GM20000 (cell line): ENCODE data around the gene SEZ6L.

Source experiments
- DNase-seq: peaks from one replicate; pipeline ENCODE4 v3.0.0; 2012; ENCODE audit warnings: low spot score
- TF ChIP-seq, protein P1 (sequence below): IDR thresholded peaks from 2 replicates; pipeline ENCODE4 v1.5.1; 2012; ENCODE audit warnings: mild to moderate bottlenecking, control low read depth; ENCODE audit errors: extremely low read depth, missing control alignments

The SEZ6L gene

GRCh38 chr22:26135806-26136205 lies 33.5 kb upstream of the SEZ6L start:
- no peak for DNase-seq
- TF ChIP-seq, protein P1, sequence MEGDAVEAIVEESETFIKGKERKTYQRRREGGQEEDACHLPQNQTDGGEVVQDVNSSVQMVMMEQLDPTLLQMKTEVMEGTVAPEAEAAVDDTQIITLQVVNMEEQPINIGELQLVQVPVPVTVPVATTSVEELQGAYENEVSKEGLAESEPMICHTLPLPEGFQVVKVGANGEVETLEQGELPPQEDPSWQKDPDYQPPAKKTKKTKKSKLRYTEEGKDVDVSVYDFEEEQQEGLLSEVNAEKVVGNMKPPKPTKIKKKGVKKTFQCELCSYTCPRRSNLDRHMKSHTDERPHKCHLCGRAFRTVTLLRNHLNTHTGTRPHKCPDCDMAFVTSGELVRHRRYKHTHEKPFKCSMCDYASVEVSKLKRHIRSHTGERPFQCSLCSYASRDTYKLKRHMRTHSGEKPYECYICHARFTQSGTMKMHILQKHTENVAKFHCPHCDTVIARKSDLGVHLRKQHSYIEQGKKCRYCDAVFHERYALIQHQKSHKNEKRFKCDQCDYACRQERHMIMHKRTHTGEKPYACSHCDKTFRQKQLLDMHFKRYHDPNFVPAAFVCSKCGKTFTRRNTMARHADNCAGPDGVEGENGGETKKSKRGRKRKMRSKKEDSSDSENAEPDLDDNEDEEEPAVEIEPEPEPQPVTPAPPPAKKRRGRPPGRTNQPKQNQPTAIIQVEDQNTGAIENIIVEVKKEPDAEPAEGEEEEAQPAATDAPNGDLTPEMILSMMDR, result no peak

DNA sequence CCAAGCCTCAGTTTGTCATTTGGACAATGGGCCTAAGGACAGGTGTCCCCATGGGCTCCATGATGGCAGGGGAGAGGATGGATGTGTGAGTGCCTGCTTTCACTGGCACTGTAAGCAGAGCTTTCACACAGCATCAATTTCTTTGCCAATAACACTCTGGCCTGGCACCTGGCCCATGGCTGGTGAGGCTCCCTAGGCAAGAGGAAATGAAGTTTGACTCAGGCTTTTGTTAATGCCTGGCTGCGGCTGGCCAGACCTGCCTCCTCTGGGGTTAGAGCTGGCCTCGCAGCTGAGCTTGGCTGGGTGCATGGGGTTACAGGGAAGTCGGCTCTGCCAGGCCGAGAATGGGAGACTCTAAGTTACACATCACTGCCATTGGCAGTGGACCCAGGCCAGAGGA lies 30.0 kb upstream of the SEZ6L start:
- TF ChIP-seq, protein P1, result no peak
- no peak for DNase-seq

- TF ChIP-seq, protein P1, result no peak
- no peak for DNase-seq
These were observed 27.4 kb upstream of the SEZ6L start for GRCh38 chr22:26141831-26142230.

DNA sequence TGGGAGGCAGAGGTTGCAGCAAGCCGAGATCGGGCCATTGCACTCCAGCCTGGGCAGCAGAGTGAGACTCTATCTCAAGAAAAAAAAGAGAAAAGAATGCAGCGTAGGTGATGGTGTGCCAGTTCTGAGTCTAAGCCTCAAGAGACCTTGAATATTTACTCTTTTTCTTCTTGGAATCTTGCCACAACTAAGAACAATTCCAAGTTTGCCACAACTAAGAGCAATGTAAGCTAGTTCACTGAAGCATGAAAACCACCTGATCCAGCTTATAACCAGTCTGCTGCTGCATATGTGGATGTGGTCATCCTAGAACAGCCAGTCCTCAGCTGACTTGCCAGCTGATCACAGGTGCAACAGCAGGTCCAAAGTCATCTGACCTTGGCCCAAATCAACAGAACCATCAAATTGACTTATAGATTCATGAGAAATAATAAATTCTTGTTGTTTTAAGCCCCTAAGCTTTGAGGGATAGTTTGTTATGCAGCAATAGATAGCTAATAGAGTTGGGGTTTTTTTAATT lies 25.4 kb upstream of the SEZ6L start:
- no peak for DNase-seq
- TF ChIP-seq, protein P1, result no peak

DNA sequence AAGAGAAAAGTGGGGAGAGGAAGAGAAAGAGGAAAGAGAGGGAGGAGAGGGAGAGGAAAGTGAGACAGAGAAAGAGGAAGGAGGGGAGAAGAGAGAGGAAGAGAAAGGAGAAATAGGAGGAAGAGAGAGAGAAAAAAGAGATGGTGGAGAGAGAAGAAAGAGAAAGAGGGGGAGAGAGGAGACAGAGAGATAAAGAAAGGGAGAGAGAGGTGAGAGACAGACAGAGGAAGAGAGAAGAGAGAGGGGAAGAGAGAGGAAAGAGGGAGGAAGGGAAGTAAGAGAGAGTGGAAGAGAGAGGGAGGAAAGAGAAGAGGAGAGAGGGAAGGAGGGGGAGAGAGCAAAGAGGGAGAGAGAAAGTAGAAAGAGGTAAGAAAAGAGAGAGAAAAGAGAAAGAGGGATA lies 9.4 kb upstream of the SEZ6L start:
- TF ChIP-seq, protein P1, result no peak

GRCh38 chr22:26161746-26162145 lies 7.5 kb upstream of the SEZ6L start:
- TF ChIP-seq, protein P1, result no peak
- no peak for DNase-seq

More for the DNA sequence above, 9.4 kb upstream of the SEZ6L start:
- DNase-seq, result no peak

DNA sequence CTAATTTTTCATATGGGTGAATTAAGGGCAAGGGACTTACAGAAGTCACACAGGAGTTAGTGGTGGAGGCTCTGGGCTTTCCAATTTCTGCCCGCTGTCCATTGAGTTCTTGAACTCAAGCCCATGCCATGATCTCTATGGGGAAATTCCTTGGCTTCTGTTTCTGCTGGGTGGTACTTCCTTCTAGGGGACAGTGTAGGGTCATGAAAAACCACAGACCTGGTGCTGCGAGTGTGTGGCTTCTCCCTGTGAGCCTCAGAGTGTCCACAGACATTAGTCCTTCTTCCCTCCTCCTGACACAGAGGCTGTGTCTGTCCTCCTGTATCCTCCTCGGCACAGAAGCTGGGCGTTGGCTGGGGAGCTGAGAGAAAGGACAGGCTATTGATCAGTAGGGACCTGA lies 6.3 kb upstream of the SEZ6L start:
- no peak for DNase-seq
- TF ChIP-seq, protein P1, result no peak
